A673 (cell line): ENCODE results near the gene RRM2. TPM values are rescaled to one million over a fixed set of nuclear protein-coding genes. Genes with fewer than 3 reads are reported as not detected.

Experiments used
- BruUV-seq: library from RNA; stranded (reverse); fragments of 400-500 nt; replicated peaks from 2 replicates; lab custom pipeline; 2021; lab: Mats Ljungman, UMichigan
- CTCF ChIA-PET: fragments of 300-600 bp; sonication (Branson Sonifier 250); formaldehyde crosslinking; loops from one replicate; lab custom pipeline; 2022; ENCODE audit warnings: antibody characterized with exemption; lab: Charles Lee
- POLR2A ChIA-PET: fragments of 300-600 bp; sonication (Branson Sonifier 250); formaldehyde crosslinking; loops from one replicate; lab custom pipeline; 2022; ENCODE audit warnings: antibody characterized with exemption; ENCODE audit not compliant: low non-redundant PET; lab: Charles Lee
- DNase-seq: peaks from one replicate; pipeline ENCODE4 v3.0.0-alpha.2; 2015; ENCODE audit warnings: low spot score
- H3K27ac ChIP-seq: fragments of 200-600 bp; sonication (generic); 2 replicates; pipeline ENCODE4 v1.5.1; 2016; ENCODE audit warnings: mixed run types, low read depth, mild to moderate bottlenecking, mixed read lengths, antibody characterized with exemption, low read length; ENCODE audit not compliant: poor library complexity, severe bottlenecking
- H3K27me3 ChIP-seq: fragments of 200-600 bp; sonication (generic); replicated peaks from 2 replicates; pipeline ENCODE4 v1.6.1; 2017; ENCODE audit warnings: mixed run types, low read depth, mild to moderate bottlenecking, mixed read lengths, antibody characterized with exemption, low read length; ENCODE audit not compliant: insufficient read depth, poor library complexity
- H3K36me3 ChIP-seq: fragments of 200-600 bp; sonication (generic); 2 replicates; pipeline ENCODE4 v1.6.1; 2016; ENCODE audit warnings: mixed run types, mild to moderate bottlenecking, mixed read lengths, antibody characterized with exemption, low read length; ENCODE audit not compliant: insufficient read depth, poor library complexity, severe bottlenecking
- H3K4me1 ChIP-seq: fragments of 200-600 bp; sonication (generic); 2 replicates; pipeline ENCODE4 v1.6.1; 2017; ENCODE audit warnings: mixed run types, mild to moderate bottlenecking, mixed read lengths, antibody characterized with exemption, low read length; ENCODE audit not compliant: insufficient read depth, poor library complexity, severe bottlenecking
- H3K4me3 ChIP-seq: fragments of 200-600 bp; sonication (generic); 2 replicates; pipeline ENCODE4 v1.5.1; 2016; ENCODE audit warnings: low read depth, mixed run types, mild to moderate bottlenecking, mixed read lengths, low read length; ENCODE audit not compliant: poor library complexity, severe bottlenecking
- H3K9me3 ChIP-seq: fragments of 200-600 bp; sonication (generic); 2 replicates; pipeline ENCODE4 v1.6.1; 2016; ENCODE audit warnings: mixed run types, low read depth, mild to moderate bottlenecking, mixed read lengths, antibody characterized with exemption, low read length; ENCODE audit not compliant: poor library complexity, severe bottlenecking
- EZH2 ChIP-seq: fragments of 200-600 bp; sonication (generic); IDR thresholded peaks from 2 replicates; pipeline ENCODE4 v1.6.1; 2017; ENCODE audit warnings: borderline replicate concordance, low read depth, mild to moderate bottlenecking, mixed read lengths, antibody characterized with exemption, low read length; ENCODE audit not compliant: poor library complexity, severe bottlenecking
- intact Hi-C: fragments of 100-400 bp; cut with micrococcal nuclease; formaldehyde crosslinking; loops from one replicate; pipeline ENCODE4 v1.10.0; 2022; ENCODE audit not compliant: unreplicated experiment
- total RNA-seq: library from RNA; stranded (reverse); gene quantifications from 2 replicates; pipeline ENCODE4 v1.2.3, GENCODE V29; 2021
- TF ChIP-seq, protein P1 (sequence below): fragments of 300-800, 200-600 bp; sonication (generic); conservative IDR thresholded peaks from 2 replicates; pipeline ENCODE4 v1.5.1; 2017; ENCODE audit warnings: low read depth, mild to moderate bottlenecking, antibody characterized with exemption, low read length, moderate library complexity, mixed read lengths

Gene RRM2
- total RNA-seq, 1 experiment from 2014 or later: 486 TPM

DNA sequence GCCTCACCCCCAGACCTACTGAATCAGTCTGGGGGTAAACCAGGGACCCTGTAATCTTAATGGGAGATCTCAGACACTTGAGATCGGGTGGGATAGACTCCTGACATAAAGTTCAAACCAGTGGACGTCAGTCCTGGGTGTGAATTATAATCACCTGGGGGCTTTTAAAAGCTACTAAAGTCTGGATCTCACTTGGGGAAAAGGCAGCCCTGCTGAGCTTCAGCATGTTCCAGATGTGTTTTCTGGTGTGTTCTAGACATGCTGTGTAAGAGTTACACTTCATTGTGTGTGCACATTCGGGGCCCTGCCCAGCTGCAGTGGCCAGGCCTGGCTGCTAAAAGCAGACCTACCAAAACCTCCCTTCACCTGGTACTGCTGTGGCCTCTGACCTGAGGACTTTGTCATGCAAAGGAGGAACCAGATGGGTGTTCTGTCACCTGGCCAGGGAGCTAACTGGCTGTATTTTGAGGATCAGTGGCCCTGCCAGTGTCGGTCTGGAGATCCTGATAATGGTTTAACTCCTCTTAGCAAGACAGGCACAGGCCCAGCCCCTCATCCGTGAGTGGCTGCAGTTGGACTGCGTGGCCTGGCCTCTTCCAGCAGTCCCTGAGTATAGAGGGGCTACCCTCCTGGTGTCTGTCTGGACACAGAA is 10.6 kb downstream of the RRM2 start:
- intact Hi-C loops: no loop called here
- Histone ChIP-seq H3K27me3 (no peaks in the 10 kb centered on the region), H3K9me3 (no peaks in the 10 kb centered on the region), H3K27ac (no peak overlapping the region), H3K4me3 (no peak overlapping the region), H3K4me1 (no peaks in the 10 kb centered on the region), H3K36me3 (peaks cover 38% of the 10 kb centered on the region)
- POLR2A ChIA-PET: interaction anchor here (0.6 kb wide), 2 partner anchors 282 to 628 kb away, joined by 8 to 11 read pairs; no protein-coding TSS in a partner anchor
- CTCF ChIA-PET: no interaction called here
- TF ChIP-seq, protein P1, sequence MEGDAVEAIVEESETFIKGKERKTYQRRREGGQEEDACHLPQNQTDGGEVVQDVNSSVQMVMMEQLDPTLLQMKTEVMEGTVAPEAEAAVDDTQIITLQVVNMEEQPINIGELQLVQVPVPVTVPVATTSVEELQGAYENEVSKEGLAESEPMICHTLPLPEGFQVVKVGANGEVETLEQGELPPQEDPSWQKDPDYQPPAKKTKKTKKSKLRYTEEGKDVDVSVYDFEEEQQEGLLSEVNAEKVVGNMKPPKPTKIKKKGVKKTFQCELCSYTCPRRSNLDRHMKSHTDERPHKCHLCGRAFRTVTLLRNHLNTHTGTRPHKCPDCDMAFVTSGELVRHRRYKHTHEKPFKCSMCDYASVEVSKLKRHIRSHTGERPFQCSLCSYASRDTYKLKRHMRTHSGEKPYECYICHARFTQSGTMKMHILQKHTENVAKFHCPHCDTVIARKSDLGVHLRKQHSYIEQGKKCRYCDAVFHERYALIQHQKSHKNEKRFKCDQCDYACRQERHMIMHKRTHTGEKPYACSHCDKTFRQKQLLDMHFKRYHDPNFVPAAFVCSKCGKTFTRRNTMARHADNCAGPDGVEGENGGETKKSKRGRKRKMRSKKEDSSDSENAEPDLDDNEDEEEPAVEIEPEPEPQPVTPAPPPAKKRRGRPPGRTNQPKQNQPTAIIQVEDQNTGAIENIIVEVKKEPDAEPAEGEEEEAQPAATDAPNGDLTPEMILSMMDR: no peak
- no peak for TF ChIP-seq EZH2
- no TSS peak for BruUV-seq
- DNase-seq: no peak

DNA sequence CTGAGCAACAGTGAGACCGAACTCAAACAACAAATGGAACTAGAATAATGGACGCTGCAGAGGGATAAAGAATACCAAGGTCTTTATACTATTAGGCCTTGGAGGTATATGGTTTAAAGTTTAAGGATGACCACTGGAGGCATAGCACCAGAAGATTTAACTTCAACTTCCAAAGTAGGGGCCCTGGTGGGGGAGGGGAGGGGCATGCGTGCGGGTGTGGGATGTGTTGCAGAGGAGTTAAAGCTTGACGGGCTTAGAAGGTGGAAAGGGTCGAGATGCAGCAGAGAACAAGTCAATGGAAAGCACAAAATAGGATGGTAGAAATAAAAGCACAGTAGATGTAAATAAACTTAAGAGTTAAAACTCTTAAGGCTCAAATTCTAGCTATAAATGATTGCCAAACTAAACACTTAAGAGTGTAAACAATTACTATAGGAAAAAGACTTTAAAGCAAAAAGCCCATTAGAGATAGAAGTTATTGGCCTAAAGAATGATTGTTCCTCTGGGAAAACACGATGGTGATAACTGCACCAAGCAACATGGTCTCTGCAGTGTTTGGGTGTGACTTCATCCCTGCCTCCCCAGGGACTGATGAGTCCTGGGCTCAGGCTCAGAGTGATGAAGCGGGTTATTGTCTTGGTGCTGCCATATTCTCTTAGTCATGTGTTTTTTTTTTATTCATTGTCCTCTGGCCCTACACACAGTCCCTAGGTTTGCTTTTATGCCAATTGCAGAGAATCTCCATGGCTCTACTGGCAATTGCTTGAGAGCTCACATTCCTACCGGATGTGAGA is 13.0 kb downstream of the RRM2 start:
- no peaks in the 10 kb centered on the region for H3K9me3 ChIP-seq
- intact Hi-C loops: no loop called here
- no peak overlapping the region for H3K4me3 ChIP-seq
- H3K4me1 ChIP-seq: no peaks in the 10 kb centered on the region
- no peak for TF ChIP-seq EZH2
- TF ChIP-seq, protein P1: no peak
- H3K27me3 ChIP-seq: no peaks in the 10 kb centered on the region
- CTCF ChIA-PET: no interaction called here
- peaks cover 15% of the 10 kb centered on the region for H3K36me3 ChIP-seq
- BruUV-seq: no TSS peak
- H3K27ac ChIP-seq: no peak overlapping the region
- DNase-seq: peak; percentile 83
- POLR2A ChIA-PET: interaction anchor here (0.6 kb wide), 1 partner anchor 12 kb away, joined by 3 read pairs; no protein-coding TSS in a partner anchor

DNA sequence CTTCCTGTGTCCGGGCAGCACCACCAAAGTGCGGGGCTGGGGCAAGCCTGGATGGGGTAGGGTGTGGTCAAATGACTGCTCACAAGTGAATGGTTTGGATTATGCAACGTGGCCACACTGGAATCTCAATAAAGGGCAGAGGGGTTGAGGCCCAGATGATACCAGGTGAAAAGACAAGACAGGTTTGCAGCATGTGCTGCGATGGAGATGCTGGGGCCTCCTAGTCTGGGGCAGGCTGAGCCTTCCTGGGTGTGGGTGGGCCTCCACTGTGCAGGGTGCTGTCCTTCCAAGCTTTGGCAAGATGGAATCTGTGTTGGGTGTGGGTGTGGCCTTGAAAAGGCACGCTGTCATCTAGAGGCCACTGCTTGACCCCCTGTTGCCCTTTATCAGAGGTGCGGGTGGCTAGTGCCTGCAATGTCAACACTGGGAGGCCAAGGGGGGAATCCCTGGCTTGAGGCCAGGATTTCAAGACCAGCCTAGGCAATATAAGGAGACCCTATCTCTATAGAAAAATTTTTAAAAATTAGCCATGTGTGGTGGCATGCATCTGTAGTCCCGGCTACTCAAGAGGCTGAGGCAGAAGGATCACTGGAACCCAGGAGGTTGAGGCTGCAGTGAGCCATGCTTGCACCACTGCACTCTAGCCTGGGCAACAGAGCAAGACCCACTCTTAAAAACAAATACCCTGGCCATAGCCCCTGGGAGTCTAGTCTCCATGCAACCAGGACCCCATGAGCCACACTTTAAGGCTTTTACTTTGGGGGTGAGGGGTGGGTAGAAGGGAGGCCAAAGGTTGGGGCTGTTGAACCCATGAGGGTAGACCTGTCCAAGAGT is 13.8 kb downstream of the RRM2 start:
- intact Hi-C loops: no loop called here
- TF ChIP-seq EZH2: no peak
- TF ChIP-seq, protein P1: no peak
- Histone ChIP-seq H3K27ac (no peak overlapping the region), H3K36me3 (peaks cover 7% of the 10 kb centered on the region), H3K4me1 (no peaks in the 10 kb centered on the region), H3K27me3 (no peaks in the 10 kb centered on the region), H3K9me3 (no peaks in the 10 kb centered on the region), H3K4me3 (no peak overlapping the region)
- ChIA-PET POLR2A (no interaction called here), CTCF (no interaction called here)
- DNase-seq: no peak
- BruUV-seq: no TSS peak
